Thyroid gland (tissue), 4 donors: Measurements from ENCODE around the gene ABCG2.

Experiments used
- CTCF ChIP-seq, 6 experiments: fragments of 200-600 bp in 3 of 6; fragments of 450-650 bp in 3 of 6; sonication (generic) in 3 of 6; IDR thresholded peaks; one replicate each; pipeline ENCODE4 v1.5.1; 2016 to 2019; ENCODE audit warnings: antibody characterized with exemption in 6 of 6, mild to moderate bottlenecking in 2 of 6, inconsistent platforms in 1 of 6, moderate library complexity in 1 of 6
- POLR2A ChIP-seq, 2 donors: fragments of 450-650 bp; IDR thresholded peaks; one replicate each; pipeline ENCODE4 v1.6.1; 2017; ENCODE audit warnings: antibody characterized with exemption in 2 of 2, mild to moderate bottlenecking in 2 of 2, moderate library complexity in 1 of 2

- TF ChIP-seq CTCF (IDR thresholded peaks at IDR 0.05), result no peak
- TF ChIP-seq POLR2A (IDR thresholded peaks at IDR 0.05), result no peak
These were observed 23.1 kb downstream of the ABCG2 start for GRCh38 chr4:88135356-88135663.
